Gastroesophageal sphincter (tissue), 3 donors: ENCODE results near the gene CREB1.

Experiments
- CTCF ChIP-seq, 4 experiments: fragments of 200-600 bp in 2 of 4; fragments of 450-650 bp in 2 of 4; sonication (generic) in 1 of 4; IDR thresholded peaks; one replicate each; pipeline ENCODE4 v1.5.1; 2017 to 2019; ENCODE audit warnings: antibody characterized with exemption in 4 of 4, mild to moderate bottlenecking in 2 of 4, moderate library complexity in 2 of 4
- EP300 ChIP-seq: sonication (generic); formaldehyde crosslinking; IDR thresholded peaks from one replicate; pipeline ENCODE4 v1.6.1; 2017; ENCODE audit warnings: antibody characterized with exemption, mild to moderate bottlenecking

- TF ChIP-seq CTCF (IDR thresholded peaks at IDR 0.05) (no peak), EP300 (no peak)
These were observed 90.0 kb downstream of the CREB1 start for GRCh38 chr2:207619764-207620203.
